ENCODE data around the gene TPRG1L.
A peak's percentile ranks its signal among the peaks of the same experiment; 100 is the strongest.

- peak in 5 of 11 experiments; percentile 19 to 32 (median 22) for TF ChIP-seq CTCF (IDR thresholded peaks at IDR 0.05 in 8 of 11, conservative IDR thresholded peaks at IDR 0.05 in 3 of 11)
- TF ChIP-seq POLR2A (IDR thresholded peaks at IDR 0.05): no peak
These were observed 48.7 kb downstream of the TPRG1L start for GRCh38 chr1:3673381-3674099.

Measured in spleen (tissue), 7 donors.